ENCODE data around the gene NFIX. TPM values are rescaled to one million over a fixed set of nuclear protein-coding genes. Genes with fewer than 3 reads are reported as not detected.

The NFIX gene
- total and polyA plus RNA-seq, 2 of the 13 experiments (the other 11 are each of a cell fraction or from before 2014, with no cell fraction given): 3.4 to 5.4 TPM

DNA sequence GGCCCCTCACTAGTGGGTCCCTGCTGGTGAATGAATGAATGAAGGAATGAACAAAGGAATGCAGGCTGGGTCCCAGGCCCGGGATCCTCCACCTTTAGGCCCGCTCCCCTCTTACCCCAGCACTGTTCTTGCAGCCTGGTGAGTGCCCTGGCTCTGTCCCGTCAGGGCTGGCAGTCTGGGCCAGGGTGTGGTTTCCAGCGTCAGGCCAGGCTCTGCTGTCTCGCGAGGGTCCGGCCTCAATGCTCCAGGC is 107.1 kb downstream of the NFIX start (continued):
- TF ChIP-seq, protein P1, sequence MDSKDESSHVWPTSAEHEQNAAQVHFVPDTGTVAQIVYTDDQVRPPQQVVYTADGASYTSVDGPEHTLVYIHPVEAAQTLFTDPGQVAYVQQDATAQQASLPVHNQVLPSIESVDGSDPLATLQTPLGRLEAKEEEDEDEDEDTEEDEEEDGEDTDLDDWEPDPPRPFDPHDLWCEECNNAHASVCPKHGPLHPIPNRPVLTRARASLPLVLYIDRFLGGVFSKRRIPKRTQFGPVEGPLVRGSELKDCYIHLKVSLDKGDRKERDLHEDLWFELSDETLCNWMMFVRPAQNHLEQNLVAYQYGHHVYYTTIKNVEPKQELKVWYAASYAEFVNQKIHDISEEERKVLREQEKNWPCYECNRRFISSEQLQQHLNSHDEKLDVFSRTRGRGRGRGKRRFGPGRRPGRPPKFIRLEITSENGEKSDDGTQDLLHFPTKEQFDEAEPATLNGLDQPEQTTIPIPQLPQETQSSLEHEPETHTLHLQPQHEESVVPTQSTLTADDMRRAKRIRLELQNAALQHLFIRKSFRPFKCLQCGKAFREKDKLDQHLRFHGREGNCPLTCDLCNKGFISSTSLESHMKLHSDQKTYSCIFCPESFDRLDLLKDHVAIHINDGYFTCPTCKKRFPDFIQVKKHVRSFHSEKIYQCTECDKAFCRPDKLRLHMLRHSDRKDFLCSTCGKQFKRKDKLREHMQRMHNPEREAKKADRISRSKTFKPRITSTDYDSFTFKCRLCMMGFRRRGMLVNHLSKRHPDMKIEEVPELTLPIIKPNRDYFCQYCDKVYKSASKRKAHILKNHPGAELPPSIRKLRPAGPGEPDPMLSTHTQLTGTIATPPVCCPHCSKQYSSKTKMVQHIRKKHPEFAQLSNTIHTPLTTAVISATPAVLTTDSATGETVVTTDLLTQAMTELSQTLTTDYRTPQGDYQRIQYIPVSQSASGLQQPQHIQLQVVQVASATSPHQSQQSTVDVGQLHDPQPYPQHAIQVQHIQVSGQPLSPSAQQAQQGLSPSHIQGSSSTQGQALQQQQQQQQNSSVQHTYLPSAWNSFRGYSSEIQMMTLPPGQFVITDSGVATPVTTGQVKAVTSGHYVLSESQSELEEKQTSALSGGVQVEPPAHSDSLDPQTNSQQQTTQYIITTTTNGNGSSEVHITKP (CRISPR knock-in tag; IDR thresholded peaks at IDR 0.05; ENCODE audit: low read depth): no peak
- TF ChIP-seq KLF9 (CRISPR knock-in tag; IDR thresholded peaks at IDR 0.05; ENCODE audit: low read depth) (no peak), ZNF335 (CRISPR knock-in tag; IDR thresholded peaks at IDR 0.05) (no peak), ZNF296 (CRISPR knock-in tag; conservative IDR thresholded peaks at IDR 0.05) (no peak), NKX3-1 (CRISPR knock-in tag; IDR thresholded peaks at IDR 0.05) (no peak), ZNF652 (CRISPR knock-in tag; IDR thresholded peaks at IDR 0.05; ENCODE audit: borderline replicate concordance, low read depth) (no peak), NR1H2 (CRISPR knock-in tag; IDR thresholded peaks at IDR 0.05; ENCODE audit: borderline replicate concordance, low read depth) (no peak), ZNF24 (IDR thresholded peaks at IDR 0.05) (peak; percentile 91), HDAC2 (CRISPR knock-in tag; IDR thresholded peaks at IDR 0.05) (peak; percentile 18; the same call in 1 of the 2 replicates), MNT (IDR thresholded peaks at IDR 0.05) (no peak), FOXC1 (CRISPR knock-in tag; IDR thresholded peaks at IDR 0.05; ENCODE audit: borderline replicate concordance) (no peak), GFI1 (CRISPR knock-in tag; IDR thresholded peaks at IDR 0.05; ENCODE audit: borderline replicate concordance) (0 out of 2 replicates have a peak, but pooled peaks have one; percentile 8), ZNF556 (CRISPR knock-in tag; IDR thresholded peaks at IDR 0.05; ENCODE audit: borderline replicate concordance) (no peak), ZMYM2 (CRISPR knock-in tag; IDR thresholded peaks at IDR 0.05) (0 out of 2 replicates have a peak, but pooled peaks have one; percentile 21), ZNF674 (CRISPR knock-in tag; IDR thresholded peaks at IDR 0.05; ENCODE audit: low read depth) (no peak)
- TF ChIP-seq, protein P2, sequence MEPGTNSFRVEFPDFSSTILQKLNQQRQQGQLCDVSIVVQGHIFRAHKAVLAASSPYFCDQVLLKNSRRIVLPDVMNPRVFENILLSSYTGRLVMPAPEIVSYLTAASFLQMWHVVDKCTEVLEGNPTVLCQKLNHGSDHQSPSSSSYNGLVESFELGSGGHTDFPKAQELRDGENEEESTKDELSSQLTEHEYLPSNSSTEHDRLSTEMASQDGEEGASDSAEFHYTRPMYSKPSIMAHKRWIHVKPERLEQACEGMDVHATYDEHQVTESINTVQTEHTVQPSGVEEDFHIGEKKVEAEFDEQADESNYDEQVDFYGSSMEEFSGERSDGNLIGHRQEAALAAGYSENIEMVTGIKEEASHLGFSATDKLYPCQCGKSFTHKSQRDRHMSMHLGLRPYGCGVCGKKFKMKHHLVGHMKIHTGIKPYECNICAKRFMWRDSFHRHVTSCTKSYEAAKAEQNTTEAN (CRISPR knock-in tag; conservative IDR thresholded peaks at IDR 0.05): no peak
- TF ChIP-seq, protein P3, sequence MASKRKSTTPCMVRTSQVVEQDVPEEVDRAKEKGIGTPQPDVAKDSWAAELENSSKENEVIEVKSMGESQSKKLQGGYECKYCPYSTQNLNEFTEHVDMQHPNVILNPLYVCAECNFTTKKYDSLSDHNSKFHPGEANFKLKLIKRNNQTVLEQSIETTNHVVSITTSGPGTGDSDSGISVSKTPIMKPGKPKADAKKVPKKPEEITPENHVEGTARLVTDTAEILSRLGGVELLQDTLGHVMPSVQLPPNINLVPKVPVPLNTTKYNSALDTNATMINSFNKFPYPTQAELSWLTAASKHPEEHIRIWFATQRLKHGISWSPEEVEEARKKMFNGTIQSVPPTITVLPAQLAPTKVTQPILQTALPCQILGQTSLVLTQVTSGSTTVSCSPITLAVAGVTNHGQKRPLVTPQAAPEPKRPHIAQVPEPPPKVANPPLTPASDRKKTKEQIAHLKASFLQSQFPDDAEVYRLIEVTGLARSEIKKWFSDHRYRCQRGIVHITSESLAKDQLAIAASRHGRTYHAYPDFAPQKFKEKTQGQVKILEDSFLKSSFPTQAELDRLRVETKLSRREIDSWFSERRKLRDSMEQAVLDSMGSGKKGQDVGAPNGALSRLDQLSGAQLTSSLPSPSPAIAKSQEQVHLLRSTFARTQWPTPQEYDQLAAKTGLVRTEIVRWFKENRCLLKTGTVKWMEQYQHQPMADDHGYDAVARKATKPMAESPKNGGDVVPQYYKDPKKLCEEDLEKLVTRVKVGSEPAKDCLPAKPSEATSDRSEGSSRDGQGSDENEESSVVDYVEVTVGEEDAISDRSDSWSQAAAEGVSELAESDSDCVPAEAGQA (IDR thresholded peaks at IDR 0.05; ENCODE audit: low read depth): no peak
- TF ChIP-seq, protein P3 (CRISPR knock-in tag; IDR thresholded peaks at IDR 0.05; ENCODE audit: borderline replicate concordance): no peak
